ENCODE data around the gene DGKQ.
A peak's percentile ranks its signal among the peaks of the same experiment; 100 is the strongest.
"Not testable (repeated sequence)": the region's sequence is repeated elsewhere in the genome, so short reads cannot be mapped to it uniquely, and the experiment has no call there.

The DGKQ gene

GRCh38 chr4:976016-976415 lies 2.6 kb upstream of the DGKQ start:
- DNase-seq = not testable (repeated sequence)

- DNase-seq = no peak
These were observed 1.3 kb upstream of the DGKQ start for GRCh38 chr4:974668-975067.

- DNase-seq = peak; percentile 63
These were observed 531 bp downstream of the DGKQ start for GRCh38 chr4:972651-973424.

- no peak for DNase-seq
These were observed 1.5 kb downstream of the DGKQ start for GRCh38 chr4:971666-972500.

GRCh38 chr4:970854-971520 lies 2.4 kb downstream of the DGKQ start:
- DNase-seq = no peak

- no peak for DNase-seq
These were observed 3.2 kb downstream of the DGKQ start for GRCh38 chr4:970046-970745.

- no peak for DNase-seq
These were observed 4.6 kb downstream of the DGKQ start for GRCh38 chr4:968621-969394.

- DNase-seq = no peak
These were observed 5.1 kb downstream of the DGKQ start for GRCh38 chr4:968221-968620.

GRCh38 chr4:967113-968104 lies 6.0 kb downstream of the DGKQ start:
- DNase-seq = no peak

GRCh38 chr4:966266-967112 lies 6.9 kb downstream of the DGKQ start:
- DNase-seq = no peak

GRCh38 chr4:965766-966134 lies 7.6 kb downstream of the DGKQ start:
- no peak for DNase-seq

- DNase-seq = no peak
These were observed 8.2 kb downstream of the DGKQ start for GRCh38 chr4:965048-965765.

- DNase-seq = no peak
These were observed 8.9 kb downstream of the DGKQ start for GRCh38 chr4:964346-965025.

- no peak for DNase-seq
These were observed 9.8 kb downstream of the DGKQ start for GRCh38 chr4:963276-964225.

- DNase-seq = no peak
These were observed 10.8 kb downstream of the DGKQ start for GRCh38 chr4:962231-963208.
